Measurements from ENCODE around the gene EVI5. TPM values are rescaled to one million over a fixed set of nuclear protein-coding genes. Genes with fewer than 3 reads are reported as not detected.

The EVI5 gene
- total RNA-seq, 1 experiment from 2014 or later: 11.4 TPM

GRCh38 chr1:92711473-92712165, 73.3 kb downstream of the EVI5 start (continued):
- TF ChIP-seq HMGXB4 (CRISPR knock-in tag; IDR thresholded peaks at IDR 0.05) (no peak), CTCF (IDR thresholded peaks at IDR 0.05) (no peak), SP1 (CRISPR knock-in tag; conservative IDR thresholded peaks at IDR 0.05) (no peak)

- no peak for TF ChIP-seq FOXP4 (CRISPR knock-in tag; IDR thresholded peaks at IDR 0.05)
- no peak for TF ChIP-seq ZNF317 (CRISPR knock-in tag; IDR thresholded peaks at IDR 0.05; ENCODE audit: borderline replicate concordance, low read depth)
- ATAC-seq (peak; percentile 60), DNase-seq (ENCODE audit: low spot score) (peak; percentile 43)
- POLR2A ChIA-PET: no interaction called here
- Mint-ChIP-seq H3K27me3 (ENCODE audit: low read depth) (no peaks in the 10 kb centered on the region), H3K4me3 (no peak overlapping the region; the same call in 1 of the 2 replicates), H3K9me3 (no peaks in the 10 kb centered on the region), H3K27ac (peak overlapping the region; percentile 79), H3K36me3 (no peaks in the 10 kb centered on the region), H3K4me1 (peaks cover 48% of the 10 kb centered on the region)
- CTCF ChIA-PET: interaction anchor here (0.7 kb wide), 1 partner anchor 39 kb away, joined by 3 read pairs; no protein-coding TSS in a partner anchor
Measured at GRCh38 chr1:92709738-92710137, 75.2 kb downstream of the EVI5 start.

- Mint-ChIP-seq H3K4me3 (no peak overlapping the region), H3K36me3 (no peaks in the 10 kb centered on the region), H3K4me1 (peaks cover 48% of the 10 kb centered on the region), H3K27me3 (ENCODE audit: low read depth) (no peaks in the 10 kb centered on the region), H3K27ac (no peak overlapping the region; the same call in 1 of the 2 replicates), H3K9me3 (no peaks in the 10 kb centered on the region)
- ATAC-seq: no peak
- CTCF ChIA-PET: no interaction called here
- no peak for DNase-seq (ENCODE audit: low spot score)
- POLR2A ChIA-PET: no interaction called here
- TF ChIP-seq TEAD1 (CRISPR knock-in tag; IDR thresholded peaks at IDR 0.05) (no peak), ZNF532 (CRISPR knock-in tag; IDR thresholded peaks at IDR 0.05; ENCODE audit: borderline replicate concordance) (no peak), ESRRA (CRISPR knock-in tag; IDR thresholded peaks at IDR 0.05; ENCODE audit: borderline replicate concordance) (no peak), GRHL2 (CRISPR knock-in tag; IDR thresholded peaks at IDR 0.05; ENCODE audit: insufficient replicate concordance, severe bottlenecking) (no peak), GTF2I (CRISPR knock-in tag; conservative IDR thresholded peaks at IDR 0.05) (no peak), JUN (CRISPR knock-in tag; IDR thresholded peaks at IDR 0.05) (no peak), FOXJ3 (CRISPR knock-in tag; IDR thresholded peaks at IDR 0.05; ENCODE audit: borderline replicate concordance) (no peak), OVOL2 (CRISPR knock-in tag; IDR thresholded peaks at IDR 0.05; ENCODE audit: borderline replicate concordance) (no peak), RELA (CRISPR knock-in tag; IDR thresholded peaks at IDR 0.05; ENCODE audit: borderline replicate concordance) (no peak), ZNF512 (CRISPR knock-in tag; IDR thresholded peaks at IDR 0.05; ENCODE audit: borderline replicate concordance) (no peak), ATF6 (CRISPR knock-in tag; IDR thresholded peaks at IDR 0.05) (no peak), JAZF1 (CRISPR knock-in tag; IDR thresholded peaks at IDR 0.05) (no peak)
Measured at GRCh38 chr1:92708368-92708950, 76.4 kb downstream of the EVI5 start.
